Erythroblast (primary cell): ENCODE measurements around the gene THSD7A.

ENCODE experiments used
- GATA1 ChIP-seq: IDR thresholded peaks from 2 replicates; pipeline ENCODE4 v1.6.1; 2011; ENCODE audit warnings: low read depth, mild to moderate bottlenecking, control low read depth, low read length, moderate library complexity
- POLR2A ChIP-seq: IDR thresholded peaks from 2 replicates; pipeline ENCODE4 v1.6.1; 2011; ENCODE audit warnings: mild to moderate bottlenecking, low read length

DNA sequence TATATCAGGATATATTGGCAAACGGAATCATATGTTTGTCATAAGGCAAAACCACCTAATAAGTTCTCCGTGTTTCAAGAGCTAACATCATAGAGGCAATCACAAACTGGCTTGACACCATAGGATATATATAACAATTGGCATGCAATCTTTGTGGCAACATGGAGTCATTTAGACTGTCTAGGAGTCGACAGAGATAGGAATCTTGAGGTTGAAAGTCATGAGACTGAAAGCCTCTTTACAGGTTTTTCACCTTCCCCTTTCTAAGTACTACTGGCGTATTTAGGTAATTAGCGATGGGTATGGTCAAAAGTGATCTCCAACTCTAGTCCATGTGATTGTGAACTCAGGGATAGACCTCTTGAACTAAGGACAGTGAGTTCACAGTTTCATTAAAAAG lies 63.7 kb downstream of the THSD7A start:
- no peak for TF ChIP-seq POLR2A
- TF ChIP-seq GATA1, result no peak
